GM19463 (cell line): ENCODE data around the gene NADSYN1.
"Not testable (repeated sequence)": the region's sequence is repeated elsewhere in the genome, so short reads cannot be mapped to it uniquely, and the experiment has no call there.

ENCODE experiments used
- ATAC-seq: cut with Tn5 transposase; IDR thresholded peaks from one replicate; pipeline ENCODE4 v1.9.1; 2021; ENCODE audit warnings: mild to moderate bottlenecking, moderate library complexity; ENCODE audit not compliant: unreplicated experiment

Gene NADSYN1

GRCh38 chr11:71453037-71453917, at the start of gene NADSYN1:
Gene NADSYN1 (plus strand): TSS chr11:71453203. CDS start chr11:71453297, 94 bp downstream.
- peak; percentile 48 for ATAC-seq

GRCh38 chr11:71404209-71404608, 48.8 kb upstream of the NADSYN1 start:
- no peak for ATAC-seq

DNA sequence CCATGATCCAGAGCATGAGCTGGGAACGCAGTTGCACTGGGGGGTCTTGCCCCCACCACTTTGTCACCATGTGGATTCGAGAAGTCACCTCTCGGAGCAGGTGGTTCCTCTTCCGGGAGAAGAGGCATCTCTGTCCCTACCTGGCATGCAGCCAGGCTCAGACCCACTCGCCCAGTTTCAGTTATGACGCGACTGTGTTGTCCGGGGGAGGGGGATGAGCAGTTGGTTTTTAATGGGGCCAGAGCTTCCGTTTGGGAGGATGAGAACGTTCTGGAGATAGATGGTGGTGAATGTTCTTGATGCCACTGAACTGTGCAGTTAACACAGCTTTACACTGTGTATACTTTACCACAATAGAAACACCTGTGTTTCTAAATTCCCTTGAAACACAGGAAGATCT, 46.3 kb upstream of the NADSYN1 start:
- no peak for ATAC-seq

GRCh38 chr11:71407356-71407755, 45.6 kb upstream of the NADSYN1 start:
- ATAC-seq: no peak

DNA sequence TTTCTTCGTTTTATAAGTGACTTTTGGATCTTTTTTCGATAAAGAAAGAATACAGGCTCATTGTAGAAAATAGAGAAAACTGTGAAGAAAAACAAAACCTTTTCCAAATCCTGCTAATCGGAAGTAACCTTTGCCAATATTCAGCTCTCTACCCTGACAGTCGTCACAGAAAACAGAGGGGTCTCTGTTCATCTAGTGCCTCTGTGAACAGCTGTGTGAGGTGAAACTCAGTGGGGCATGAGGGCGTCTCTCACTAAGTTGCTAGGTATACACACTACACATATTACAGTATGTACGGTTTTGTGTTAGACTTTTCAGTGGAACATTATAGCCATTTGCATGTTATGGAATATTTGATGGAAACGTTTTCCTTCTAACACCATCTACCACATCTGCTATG, 44.2 kb upstream of the NADSYN1 start:
- no peak for ATAC-seq

DNA sequence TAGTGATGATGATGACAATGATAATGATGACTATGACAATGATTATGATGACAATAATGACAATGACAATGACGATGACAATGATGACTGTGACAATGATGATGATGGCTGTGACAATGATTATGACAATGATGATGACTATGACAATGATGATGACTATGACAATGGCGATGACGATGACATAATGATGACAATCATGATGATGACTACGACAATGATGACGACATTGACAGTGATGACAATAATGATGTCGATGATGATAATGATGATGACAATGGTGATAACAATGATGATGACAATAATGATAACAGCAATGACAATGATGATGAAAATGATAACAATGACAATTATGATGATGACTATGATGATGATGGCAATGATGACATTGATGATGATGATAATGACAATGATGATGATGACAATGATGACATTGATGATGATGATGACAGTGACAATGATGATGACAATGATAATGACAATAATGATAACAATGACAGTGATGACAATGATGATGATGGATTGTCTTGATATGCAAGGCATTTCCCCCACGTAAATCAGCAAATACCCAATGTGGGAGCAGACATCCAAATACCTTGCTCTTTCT, 42.5 kb upstream of the NADSYN1 start:
- ATAC-seq: no peak

DNA sequence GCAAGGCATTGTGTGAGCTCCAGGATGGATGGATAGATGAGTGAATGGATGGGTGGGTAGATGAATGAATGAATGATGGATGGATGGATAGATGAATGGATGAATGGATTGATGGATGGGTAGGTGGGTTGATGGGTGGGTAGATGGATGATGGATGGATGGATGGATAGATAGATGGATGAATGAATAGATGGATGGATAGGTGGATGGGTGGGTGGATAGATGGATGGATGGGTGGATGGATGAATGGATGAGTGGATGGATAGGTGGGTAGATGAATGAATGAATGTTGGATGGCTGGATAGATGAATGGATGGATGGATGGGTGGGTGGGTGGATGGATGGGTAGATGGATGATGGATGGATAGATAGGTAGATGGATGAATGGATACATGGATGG, 38.4 kb upstream of the NADSYN1 start:
- no peak for ATAC-seq

DNA sequence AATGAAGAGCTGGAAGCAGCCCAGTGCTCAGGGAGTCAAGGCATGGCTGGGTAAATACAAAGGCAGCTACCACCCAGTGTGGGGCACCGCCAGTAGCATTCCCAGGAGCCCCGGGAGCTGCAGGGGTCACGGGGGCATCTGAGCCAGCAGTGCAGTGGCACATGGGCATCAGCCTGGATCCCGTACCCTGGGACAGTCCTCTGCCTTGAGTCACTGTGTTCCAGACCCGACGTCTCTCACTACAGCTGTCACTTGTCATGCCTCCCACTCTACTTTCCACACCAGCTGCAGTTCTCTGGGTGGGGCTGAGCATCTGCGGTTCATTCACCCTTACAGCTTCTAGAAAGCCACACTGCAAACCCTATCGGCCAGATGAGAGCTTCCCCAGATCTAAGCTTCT, 34.4 kb upstream of the NADSYN1 start:
- peak; percentile 75 for ATAC-seq

DNA sequence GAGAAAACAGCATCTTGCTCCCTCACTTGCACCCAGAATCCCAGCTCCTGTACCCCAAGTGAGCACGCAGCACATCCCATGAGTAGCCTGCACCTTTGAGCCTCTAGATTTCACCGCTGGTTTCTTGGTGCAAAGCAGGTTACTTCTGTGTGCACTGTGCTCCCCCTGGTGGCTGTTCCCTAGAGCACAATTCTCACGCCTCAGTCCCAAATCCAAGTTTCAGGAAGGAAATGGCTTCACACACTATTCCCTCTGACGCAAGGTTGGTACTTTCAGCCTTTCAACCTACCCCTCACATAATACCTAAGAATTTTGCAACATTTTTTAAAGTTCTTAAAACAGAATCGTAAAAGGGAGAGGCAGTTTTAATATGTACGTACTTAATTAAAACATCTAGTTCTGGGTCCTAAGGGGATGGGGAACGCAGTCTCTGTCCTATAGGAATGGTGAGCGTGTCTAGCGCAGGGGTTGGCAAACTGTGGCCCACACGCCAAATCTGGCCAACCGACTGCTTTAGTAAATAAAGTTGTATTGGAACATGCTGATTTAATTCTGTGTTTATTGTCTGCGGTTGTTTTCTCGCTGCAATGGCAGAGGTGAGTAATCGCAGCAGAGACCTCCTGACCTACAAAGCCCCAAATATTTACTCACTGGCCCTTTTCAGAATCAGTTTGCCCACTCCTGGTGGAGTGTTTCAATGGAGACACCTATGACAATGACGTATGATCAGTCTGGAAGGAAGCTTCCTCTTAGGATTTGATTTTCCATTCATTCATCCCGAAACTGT, 32.4 kb upstream of the NADSYN1 start:
- no peak for ATAC-seq

- no peak for ATAC-seq
These were observed 31.5 kb upstream of the NADSYN1 start for GRCh38 chr11:71421392-71421950.

GRCh38 chr11:71422318-71422717, 30.7 kb upstream of the NADSYN1 start:
- ATAC-seq: not testable (repeated sequence)

GRCh38 chr11:71423181-71423790, 29.7 kb upstream of the NADSYN1 start:
- ATAC-seq: no peak

GRCh38 chr11:71425409-71425808, 27.6 kb upstream of the NADSYN1 start:
- no peak for ATAC-seq

DNA sequence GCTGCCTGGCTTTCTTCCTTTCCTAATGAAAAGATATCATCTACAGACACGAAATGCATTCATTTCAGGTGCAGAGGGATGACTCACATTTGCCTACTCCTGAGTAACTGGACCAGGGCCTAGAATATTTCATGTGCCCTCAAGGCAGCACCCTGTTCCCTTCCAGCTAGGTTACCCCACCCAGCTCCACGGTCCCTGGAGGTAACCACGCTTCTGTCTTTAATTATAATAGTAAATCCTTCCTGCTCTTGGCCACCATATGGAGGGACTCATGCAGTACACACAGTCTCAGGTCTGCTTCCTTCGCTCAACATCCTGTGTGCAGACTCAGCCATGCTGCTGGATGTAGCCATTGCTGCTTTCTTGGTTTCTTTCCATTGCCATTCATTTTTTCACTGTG, 27.1 kb upstream of the NADSYN1 start:
- no peak for ATAC-seq

DNA sequence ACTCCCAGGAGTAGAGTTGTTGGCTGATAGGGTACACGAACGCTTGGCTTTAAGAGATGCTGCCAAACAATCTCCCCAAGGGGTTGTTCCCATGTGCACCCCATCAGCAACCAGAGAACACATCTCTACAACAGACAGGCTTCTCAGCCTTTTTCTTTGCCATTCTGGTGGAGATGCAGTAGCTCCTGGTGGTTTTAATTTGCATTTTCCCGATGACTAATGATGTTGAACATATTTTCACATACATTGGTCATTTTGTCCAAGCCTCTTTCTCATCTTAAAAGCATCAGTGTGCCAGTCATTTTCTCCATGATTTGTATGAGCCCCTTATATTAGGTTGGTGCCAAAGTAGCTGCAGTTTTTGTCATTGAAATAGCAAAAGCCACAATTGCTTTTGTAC, 26.6 kb upstream of the NADSYN1 start:
- ATAC-seq: no peak

GRCh38 chr11:71428861-71429435, 24.1 kb upstream of the NADSYN1 start:
- ATAC-seq: no peak

DNA sequence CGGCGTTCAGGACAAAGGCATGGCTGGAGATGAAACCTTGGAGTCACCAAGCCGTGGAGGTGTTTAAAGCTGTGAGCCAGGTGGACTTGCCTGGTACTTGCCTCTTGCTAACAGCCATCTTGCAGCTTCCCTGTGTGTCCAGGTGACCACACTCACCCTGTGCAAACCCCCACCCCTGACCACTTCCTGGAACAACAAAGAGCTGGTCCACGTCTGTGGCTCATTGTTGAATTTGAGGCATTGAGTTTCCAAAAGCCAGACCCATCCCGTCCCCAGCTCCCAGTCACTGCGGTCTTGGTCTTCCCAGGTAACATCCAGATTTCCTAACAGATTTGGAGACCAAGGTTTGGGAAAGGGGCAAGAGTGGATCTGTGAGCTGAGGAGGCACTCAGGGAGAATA, 23.3 kb upstream of the NADSYN1 start:
- no peak for ATAC-seq

DNA sequence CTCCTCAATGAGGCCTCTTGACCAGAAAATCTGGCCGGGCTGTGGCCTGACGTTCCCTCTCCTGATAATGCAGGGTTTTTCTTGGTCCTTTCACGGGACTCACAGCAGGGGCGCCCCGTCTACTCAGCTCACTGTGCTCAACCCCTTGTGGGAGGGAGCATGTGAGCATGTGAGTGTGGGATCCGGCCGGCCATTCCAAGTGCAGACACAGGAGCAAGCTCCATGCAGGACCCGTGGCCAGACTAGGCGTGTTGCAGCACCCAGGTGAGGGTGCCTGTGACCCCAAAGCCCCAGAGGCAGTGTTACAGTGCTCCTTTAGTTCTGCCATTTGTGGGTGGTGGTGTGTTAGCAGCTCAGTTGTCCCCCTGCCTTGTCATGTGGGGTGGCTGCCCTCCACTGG, 22.8 kb upstream of the NADSYN1 start:
- ATAC-seq: no peak

DNA sequence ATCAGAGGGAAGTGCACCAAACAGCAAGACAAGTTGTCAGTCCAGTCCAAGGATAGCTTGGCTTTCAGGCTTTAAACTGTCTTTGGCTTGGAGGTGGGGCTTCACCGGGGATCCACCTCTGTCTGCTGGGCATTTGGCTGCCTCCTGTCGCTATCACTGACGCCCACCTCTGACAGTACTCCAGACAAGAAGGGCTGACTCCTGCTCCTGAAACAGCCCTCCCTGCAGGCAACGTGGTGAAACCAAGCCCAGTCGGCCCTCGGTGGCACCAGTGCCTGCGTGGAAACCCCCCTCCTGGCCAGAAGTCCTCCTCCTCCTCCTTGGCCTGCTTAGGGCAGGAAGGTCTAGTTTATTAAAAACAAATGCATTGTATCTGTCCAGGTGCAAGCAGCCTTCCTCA, 21.7 kb upstream of the NADSYN1 start:
- ATAC-seq: no peak
